K562 (cell line): ENCODE measurements around the gene PTK7.

Experiments
- CBX8 ChIP-seq: fragments of 200-600 bp; sonication (generic); IDR thresholded peaks from 2 replicates; pipeline ENCODE4 v1.6.1; 2012; ENCODE audit warnings: borderline replicate concordance, mixed run types, low read depth, mild to moderate bottlenecking, moderate library complexity, mixed read lengths, low read length, control low read depth, inconsistent platforms; ENCODE audit not compliant: poor library complexity, severe bottlenecking; ENCODE audit errors: extremely low read depth
- CTCF ChIP-seq, 3 experiments: IDR thresholded peaks in 2 of 3; conservative IDR thresholded peaks in 1 of 3; 2 replicates each; pipeline ENCODE4 v1.5.1; 2011 to 2012; ENCODE audit warnings: low read length in 3 of 3, mild to moderate bottlenecking in 3 of 3, control low read depth in 2 of 3, improper control_type of control experiment in 1 of 3, inconsistent platforms in 1 of 3, low read depth in 1 of 3, mixed read lengths in 1 of 3, moderate library complexity in 1 of 3; ENCODE audit not compliant: insufficient read depth in 2 of 3
- MXI1 ChIP-seq: IDR thresholded peaks from 2 replicates; pipeline ENCODE4 v1.6.1; 2011; ENCODE audit warnings: low read depth, mild to moderate bottlenecking, improper control_type of control experiment, low read length
- STAT5A ChIP-seq: IDR thresholded peaks from 2 replicates; pipeline ENCODE4 v1.6.1; 2012; ENCODE audit warnings: low read length, inconsistent platforms, borderline replicate concordance
- TBP ChIP-seq: optimal IDR thresholded peaks from 2 replicates; pipeline ENCODE3; 2011; ENCODE audit warnings: low read depth, low read length, improper control_type of control experiment
- YY1 ChIP-seq, 3 experiments: IDR thresholded peaks; 2 replicates each; pipeline ENCODE4 v1.6.1; 2011; ENCODE audit warnings: low read length in 2 of 3, mild to moderate bottlenecking in 2 of 3, moderate library complexity in 2 of 3, borderline replicate concordance in 1 of 3, control low read depth in 1 of 3, low read depth in 1 of 3; ENCODE audit not compliant: insufficient read depth in 3 of 3, insufficient replicate concordance in 2 of 3, control insufficient read depth in 1 of 3, insufficient read length in 1 of 3; ENCODE audit errors: extremely low read depth in 1 of 3
- ZBED1 ChIP-seq: IDR thresholded peaks from 2 replicates; pipeline ENCODE4 v1.6.1; 2014

GRCh38 chr6:43033496-43034189 is 42.5 kb upstream of the PTK7 start:
- TF ChIP-seq YY1 (IDR thresholded peaks at IDR 0.05; ENCODE audit: borderline replicate concordance in 1 of 3, control insufficient read depth in 1 of 3, extremely low read depth in 1 of 3, insufficient read depth in 3 of 3, insufficient read length in 1 of 3, insufficient replicate concordance in 2 of 3, low read depth in 1 of 3, low read length in 2 of 3) (no peak), CBX8 (no peak), STAT5A (no peak), ZBED1 (no peak), CTCF (IDR thresholded peaks at IDR 0.05 in 2 of 3, conservative IDR thresholded peaks at IDR 0.05 in 1 of 3; ENCODE audit: insufficient read depth in 2 of 3, low read depth in 1 of 3, low read length in 3 of 3) (no peak), TBP (no peak), MXI1 (no peak)
